SU-DHL-6 (cell line): ENCODE data around the gene IL1R1.

ENCODE experiments used
- H2AFZ ChIP-seq: fragments of 200-600 bp; sonication (generic); 2 replicates; pipeline ENCODE4 v1.6.1; 2014; ENCODE audit warnings: low read depth, mild to moderate bottlenecking, moderate library complexity, mixed read lengths, antibody characterized with exemption, low read length; ENCODE audit not compliant: severe bottlenecking
- H3F3A ChIP-seq: fragments of 200-600 bp; shearing (Covaris generic); 2 replicates; pipeline ENCODE4 v1.6.0; 2016; ENCODE audit warnings: antibody characterized with exemption, mild to moderate bottlenecking; ENCODE audit not compliant: insufficient read depth
- H3K27ac ChIP-seq: fragments of 200-600 bp; sonication (generic); 2 replicates; pipeline ENCODE4 v1.5.1; 2016; ENCODE audit warnings: low read depth, mild to moderate bottlenecking, low read length, moderate library complexity, mixed read lengths
- H3K27me3 ChIP-seq: fragments of 200-600 bp; sonication (generic), shearing (Covaris generic); 2 replicates; pipeline ENCODE4 v1.6.0; 2014; ENCODE audit warnings: mild to moderate bottlenecking, low read length
- H3K36me3 ChIP-seq: fragments of 200-600 bp; sonication (generic); 2 replicates; pipeline ENCODE4 v1.6.1; 2014; ENCODE audit warnings: mild to moderate bottlenecking, low read length, mixed read lengths
- H3K4me2 ChIP-seq: fragments of 300-600, 200-600 bp; shearing (Covaris generic), sonication (generic); 2 replicates; pipeline ENCODE4 v1.6.0; 2014; ENCODE audit warnings: low read length, low read depth, mild to moderate bottlenecking; ENCODE audit not compliant: poor library complexity, severe bottlenecking
- H3K4me3 ChIP-seq: fragments of 200-600 bp; sonication (generic); 2 replicates; pipeline ENCODE4 v1.5.1; 2014; ENCODE audit warnings: antibody characterized with exemption, low read length, mild to moderate bottlenecking, mixed read lengths; ENCODE audit not compliant: insufficient read depth, poor library complexity, severe bottlenecking
- H3K79me2 ChIP-seq: fragments of 200-600 bp; sonication (generic); 2 replicates; pipeline ENCODE4 v1.6.1; 2014; ENCODE audit warnings: mild to moderate bottlenecking, low read length, moderate library complexity; ENCODE audit not compliant: insufficient read depth
- H3K9ac ChIP-seq: fragments of 200-600 bp; sonication (generic); 2 replicates; pipeline ENCODE4 v1.7.0; 2014; ENCODE audit warnings: mild to moderate bottlenecking, low read length
- H3K9me2 ChIP-seq: fragments of 200-600 bp; sonication (generic); replicated peaks from 2 replicates; pipeline ENCODE4 v1.6.1; 2014; ENCODE audit warnings: low read length; ENCODE audit not compliant: insufficient read depth
- H3K9me3 ChIP-seq: fragments of 200-600 bp; sonication (generic); 2 replicates; pipeline ENCODE4 v1.6.1; 2014; ENCODE audit warnings: low read length, mixed read lengths; ENCODE audit not compliant: insufficient read depth
- H4K20me1 ChIP-seq: fragments of 200-600 bp; sonication (generic); 2 replicates; pipeline ENCODE4 v1.6.1; 2014; ENCODE audit warnings: low read depth, mild to moderate bottlenecking, antibody characterized with exemption, low read length, moderate library complexity, mixed read lengths
- CTCF ChIP-seq: fragments of 200-600 bp; sonication (generic); IDR thresholded peaks from one replicate; pipeline ENCODE4 v1.5.1; 2017; ENCODE audit warnings: antibody characterized with exemption, mild to moderate bottlenecking, low read length, moderate library complexity; ENCODE audit not compliant: insufficient read depth, poor library complexity, severe bottlenecking
- EZH2phosphoT487 ChIP-seq: fragments of 200-600 bp; sonication (generic), shearing (Covaris generic); conservative IDR thresholded peaks from 2 replicates; pipeline ENCODE4 v1.6.1; 2018; ENCODE audit warnings: mild to moderate bottlenecking, antibody characterized with exemption, low read length, moderate library complexity, mixed read lengths

Gene IL1R1

GRCh38 chr2:102129951-102130646, 12.4 kb upstream of the IL1R1 start:
- Histone ChIP-seq H3K36me3 (no peaks in the 10 kb centered on the region), H3K27ac (no peak overlapping the region), H2AFZ (no peak overlapping the region), H3K27me3 (0 out of 2 replicates have a peak, but pooled peaks cover 3% of the 10 kb centered on the region), H4K20me1 (no peaks in the 10 kb centered on the region), H3K9me3 (no peaks in the 10 kb centered on the region), H3F3A (no peaks in the 10 kb centered on the region), H3K79me2 (no peaks in the 10 kb centered on the region), H3K4me3 (no peak overlapping the region), H3K9ac (no peak overlapping the region), H3K4me2 (no peak overlapping the region), H3K9me2 (no peaks in the 10 kb centered on the region)
- no peak for TF ChIP-seq EZH2phosphoT487

GRCh38 chr2:102130647-102130991, 11.9 kb upstream of the IL1R1 start:
- Histone ChIP-seq H3K27me3 (0 out of 2 replicates have a peak, but pooled peaks cover 3% of the 10 kb centered on the region), H3K9ac (no peak overlapping the region), H3K79me2 (no peaks in the 10 kb centered on the region), H3K9me2 (no peaks in the 10 kb centered on the region), H3K27ac (no peak overlapping the region), H3K4me3 (no peak overlapping the region), H3K9me3 (no peaks in the 10 kb centered on the region), H3F3A (no peaks in the 10 kb centered on the region), H2AFZ (no peak overlapping the region), H3K36me3 (no peaks in the 10 kb centered on the region), H4K20me1 (no peaks in the 10 kb centered on the region), H3K4me2 (no peak overlapping the region)
- TF ChIP-seq EZH2phosphoT487 (no peak), CTCF (no peak)

- no peaks in the 10 kb centered on the region for H3K9me2 ChIP-seq
- TF ChIP-seq CTCF (no peak), EZH2phosphoT487 (no peak)
- no peak overlapping the region for H3K27ac ChIP-seq
- no peak overlapping the region for H2AFZ ChIP-seq
- no peak overlapping the region for H3K4me3 ChIP-seq
- no peaks in the 10 kb centered on the region for H3K9me3 ChIP-seq
- H3F3A ChIP-seq: no peaks in the 10 kb centered on the region
- H3K79me2 ChIP-seq: no peaks in the 10 kb centered on the region
- no peak overlapping the region for H3K4me2 ChIP-seq
- no peaks in the 10 kb centered on the region for H3K36me3 ChIP-seq
- H4K20me1 ChIP-seq: no peaks in the 10 kb centered on the region
- H3K9ac ChIP-seq: no peak overlapping the region
- H3K27me3 ChIP-seq: 0 out of 2 replicates have a peak, but pooled peaks cover 3% of the 10 kb centered on the region
Measured at GRCh38 chr2:102131564-102131963, 11.0 kb upstream of the IL1R1 start.

- Histone ChIP-seq H3K4me3 (no peak overlapping the region), H3K4me2 (no peak overlapping the region), H3K9me2 (no peaks in the 10 kb centered on the region), H3K27ac (no peak overlapping the region), H3K36me3 (no peaks in the 10 kb centered on the region), H3F3A (no peaks in the 10 kb centered on the region), H3K79me2 (no peaks in the 10 kb centered on the region), H3K9ac (no peak overlapping the region), H3K27me3 (no peaks in the 10 kb centered on the region), H4K20me1 (no peaks in the 10 kb centered on the region), H2AFZ (no peak overlapping the region), H3K9me3 (no peaks in the 10 kb centered on the region)
- TF ChIP-seq CTCF (no peak), EZH2phosphoT487 (no peak)
Measured at GRCh38 chr2:102137138-102137537, 5.4 kb upstream of the IL1R1 start.
